K562 (cell line): ENCODE results near the gene CPHXL2. TPM values are rescaled to one million over a fixed set of nuclear protein-coding genes. Genes with fewer than 3 reads are reported as not detected.

ENCODE experiments used
- ATAC-seq: fragments of 200-7000 bp; cut with Tn5 transposase; 3 replicates; pipeline ENCODE4 v1.9.1; 2020; ENCODE audit warnings: moderate library complexity
- BruUV-seq: library from RNA; stranded (reverse); fragments of 400-500 nt; replicated peaks from 2 replicates; lab custom pipeline; 2021; lab: Mats Ljungman, UMichigan
- CTCF ChIA-PET: fragments of 300-600 bp; formaldehyde crosslinking; extraction: SDS; loops from one replicate; lab custom pipeline; 2021; ENCODE audit warnings: low intra/inter-chr PET ratio; lab: Yijun Ruan, JAX
- POLR2A ChIA-PET: fragments of 300-600, 350-650 bp; sonication (Branson Sonifier 250); formaldehyde crosslinking; extraction: SDS; loops from one replicate; lab custom pipeline; 2021; ENCODE audit warnings: antibody characterized with exemption, inconsistent platforms; lab: Yijun Ruan, JAX
- DNase-seq, 4 experiments: peaks; one replicate each; pipeline versions ENCODE4 v3.0.0 to v3.0.0-alpha.2; 2011 to 2018; ENCODE audit warnings: low spot score in 3 of 4, mixed read lengths in 3 of 4; ENCODE audit errors: extremely low read depth in 1 of 4
- FAIRE-seq: peaks from 2 replicates; lab custom pipeline; 2011; peaks lifted over from hg19 to GRCh38; lab: Jason Lieb, UNC
- H2AFZ ChIP-seq: 2 replicates; pipeline ENCODE4 v1.6.0; 2011; ENCODE audit warnings: low read depth, low read length, control low read depth, inconsistent platforms
- H3K27ac ChIP-seq: fragments of 200-600 bp; 3 replicates; pipeline ENCODE4 v1.8.0; 2011; ENCODE audit warnings: low read depth, mild to moderate bottlenecking, control low read depth, inconsistent platforms, low read length, moderate library complexity, mixed read lengths; ENCODE audit errors: extremely low read depth
- H3K27me3 ChIP-seq, 2 experiments: fragments of 300-600 bp in 1 of 2; 2 replicates in 1 of 2; 3 replicates in 1 of 2; pipeline versions ENCODE4 v1.6.0 to v1.8.0; 2011; ENCODE audit warnings: inconsistent platforms in 2 of 2, low read length in 2 of 2, mild to moderate bottlenecking in 1 of 2, mixed read lengths in 1 of 2, moderate library complexity in 1 of 2; ENCODE audit not compliant: control insufficient read depth in 2 of 2, insufficient read depth in 2 of 2
- H3K36me3 ChIP-seq: fragments of 300-600 bp; 3 replicates; pipeline ENCODE4 v1.8.0; 2011; ENCODE audit warnings: mild to moderate bottlenecking, low read length, inconsistent platforms; ENCODE audit not compliant: control insufficient read depth, insufficient read depth
- H3K4me1 ChIP-seq, 2 experiments: fragments of 200-600 bp in 1 of 2; replicated peaks in 1 of 2; 2 replicates in 1 of 2; 3 replicates in 1 of 2; pipeline versions ENCODE4 v1.5.1 to v1.8.0; 2011; ENCODE audit warnings: inconsistent platforms in 2 of 2, low read length in 2 of 2, mild to moderate bottlenecking in 1 of 2, mixed read lengths in 1 of 2, moderate library complexity in 1 of 2; ENCODE audit not compliant: control insufficient read depth in 2 of 2, insufficient read depth in 2 of 2
- H3K4me2 ChIP-seq: 2 replicates; pipeline ENCODE4 v1.6.1; 2011; ENCODE audit warnings: low read length, control low read depth, inconsistent platforms, mixed read lengths; ENCODE audit not compliant: insufficient read depth
- H3K4me3 ChIP-seq: fragments of 200-600 bp; sonication (generic), shearing (Covaris generic); 2 replicates; pipeline ENCODE4 v1.5.1; 2016; ENCODE audit warnings: control low read depth, inconsistent platforms
- H3K79me2 ChIP-seq: fragments of 200-600 bp; 3 replicates; pipeline ENCODE4 v1.8.0; 2011; ENCODE audit warnings: low read length, inconsistent platforms; ENCODE audit not compliant: control insufficient read depth, insufficient read depth
- H3K9ac ChIP-seq, 2 experiments: 2 replicates each; pipeline versions ENCODE4 v1.6.0 to v1.6.1; 2011; ENCODE audit warnings: low read depth in 2 of 2, low read length in 2 of 2, control low read depth in 1 of 2, inconsistent platforms in 1 of 2, mild to moderate bottlenecking in 1 of 2, mixed read lengths in 1 of 2; ENCODE audit not compliant: insufficient read depth in 1 of 2
- H3K9me1 ChIP-seq: one replicate; pipeline ENCODE4 v1.6.0; 2011; ENCODE audit warnings: inconsistent platforms, mild to moderate bottlenecking, low read length, moderate library complexity; ENCODE audit not compliant: control insufficient read depth, insufficient read depth
- H3K9me3 ChIP-seq: replicated peaks from 2 replicates; pipeline ENCODE4 v1.5.1; 2011; ENCODE audit warnings: low read depth, low read length, inconsistent platforms; ENCODE audit not compliant: control insufficient read depth, insufficient read depth
- H4K20me1 ChIP-seq: replicated peaks from 2 replicates; pipeline ENCODE4 v1.6.1; 2011; ENCODE audit warnings: low read length, inconsistent platforms, mixed read lengths; ENCODE audit not compliant: control insufficient read depth, insufficient read depth
- BRCA1 ChIP-seq, 2 experiments: fragments of 450-650 bp in 1 of 2; sonication (generic) in 1 of 2; formaldehyde crosslinking in 1 of 2; IDR thresholded peaks; 2 replicates each; pipeline versions ENCODE4 v1.5.0 to v1.6.1; 2017 to 2020; ENCODE audit warnings: mild to moderate bottlenecking in 1 of 2, missing genetic modification reagents in 1 of 2
- E4F1 ChIP-seq: fragments of 250-450 bp; sonication (Bioruptor Pico); IDR thresholded peaks from 2 replicates; pipeline ENCODE4 v1.5.0; 2021; ENCODE audit warnings: mild to moderate bottlenecking, borderline replicate concordance
- GTF3C2 ChIP-seq: IDR thresholded peaks from 3 replicates; pipeline ENCODE4 v1.6.1; 2011; ENCODE audit warnings: borderline replicate concordance, mild to moderate bottlenecking, moderate library complexity; ENCODE audit not compliant: insufficient read length; ENCODE audit errors: extremely low read depth
- KLF10 ChIP-seq: fragments of 250-450 bp; sonication (Bioruptor Pico); IDR thresholded peaks from 2 replicates; pipeline ENCODE4 v1.6.1; 2021; ENCODE audit warnings: matching md5 sums
- LEF1 ChIP-seq: fragments of 450-650 bp; IDR thresholded peaks from 2 replicates; pipeline ENCODE4 v1.6.1; 2016; ENCODE audit warnings: mild to moderate bottlenecking
- MAX ChIP-seq: sonication (generic); formaldehyde crosslinking; IDR thresholded peaks from 2 replicates; pipeline ENCODE4 v1.9.0; 2022; ENCODE audit warnings: mild to moderate bottlenecking, missing genetic modification reagents
- NCOR1 ChIP-seq: fragments of 450-650 bp; IDR thresholded peaks from 2 replicates; pipeline ENCODE4 v1.6.1; 2016; ENCODE audit warnings: mild to moderate bottlenecking, moderate library complexity
- NR2C2 ChIP-seq, 2 experiments: fragments of 200-800 bp in 1 of 2; sonication (Bioruptor generic) in 1 of 2; sonication (generic) in 1 of 2; formaldehyde crosslinking in 1 of 2; IDR thresholded peaks; 2 replicates each; pipeline versions ENCODE4 v1.6.1 to v1.8.0; 2016 to 2022; ENCODE audit warnings: mild to moderate bottlenecking in 1 of 2, missing compliant biosample characterization in 1 of 2, missing genetic modification characterization in 1 of 2, missing genetic modification reagents in 1 of 2
- SAFB2 ChIP-seq: fragments of 200-400 bp; formaldehyde crosslinking; IDR thresholded peaks from 2 replicates; pipeline ENCODE4 v1.6.1; 2018; ENCODE audit warnings: borderline replicate concordance, low read length, low read depth, moderate library complexity; ENCODE audit not compliant: severe bottlenecking
- STAT5B ChIP-seq: fragments of 250-450 bp; sonication (Bioruptor Pico); IDR thresholded peaks from 2 replicates; pipeline ENCODE4 v1.8.0; 2021; ENCODE audit warnings: mild to moderate bottlenecking, inconsistent platforms
- TEAD2 ChIP-seq: fragments of 450-650 bp; IDR thresholded peaks from 2 replicates; pipeline ENCODE4 v1.6.1; 2016; ENCODE audit warnings: missing genetic modification characterization, control low read depth, missing compliant biosample characterization
- TGIF2 ChIP-seq: sonication (generic); formaldehyde crosslinking; IDR thresholded peaks from 2 replicates; pipeline ENCODE4 v1.8.1; 2022; ENCODE audit warnings: mild to moderate bottlenecking, missing genetic modification reagents, moderate library complexity
- ZFP36 ChIP-seq: fragments of 150-350 bp; IDR thresholded peaks from 2 replicates; pipeline ENCODE4 v1.6.1; 2018; ENCODE audit warnings: low read length, low read depth; ENCODE audit not compliant: partially characterized antibody
- ZNF24 ChIP-seq: fragments of 450-650 bp; IDR thresholded peaks from 2 replicates; pipeline ENCODE4 v1.6.1; 2016
- ZNF436 ChIP-seq: fragments of 250-450, 450-650 bp; sonication (Bioruptor Pico); formaldehyde crosslinking; IDR thresholded peaks from 2 replicates; pipeline ENCODE4 v1.7.0; 2020; ENCODE audit warnings: mild to moderate bottlenecking
- ZNF75A ChIP-seq: fragments of 450-650 bp; formaldehyde crosslinking; IDR thresholded peaks from 2 replicates; pipeline ENCODE4 v1.4.0; 2020; ENCODE audit warnings: mild to moderate bottlenecking
- WGBS: fragments of 100-300 bp; shearing (Covaris generic); methylation state at CpG from one replicate; pipeline ENCODE4 v1.1.6; 2016; ENCODE audit warnings: low coverage, mixed read lengths; ENCODE audit not compliant: insufficient coverage; ENCODE audit errors: missing lambda C conversion rate; 5-methylcytosine and 5-hydroxymethylcytosine counted together
- in situ Hi-C: fragments of 300-500 bp; cut with MboI; formaldehyde crosslinking; loops from 4 replicates; pipeline ENCODE4 v1.15.0; 2018; ENCODE audit warnings: inconsistent platforms, mixed read lengths
- intact Hi-C: fragments of 100-400 bp; cut with micrococcal nuclease; formaldehyde crosslinking; loops from 2 replicates; pipeline ENCODE4 v1.14.2; 2022
- polyA plus RNA-seq, 8 experiments: library from polyadenylated mRNA; depleted of rRNA in 4 of 8; stranded (reverse) in 5 of 8; unstranded in 3 of 8; fragments of >200 nt; fragmentation: Nextera tagmentation in 2 of 8; fragmentation: Illumina TruSeq in 1 of 8; extraction: Ambion mirVana in 2 of 8; extraction: Trizol in 1 of 8; gene quantifications; 2 replicates each; pipeline versions ENCODE4 v1.2.1 to v1.2.3, GENCODE V29; 2011 to 2014; ENCODE audit warnings: inconsistent platforms in 1 of 8, missing spikeins in 1 of 8
- total RNA-seq, 7 experiments: library from RNA; depleted of rRNA in 6 of 7; stranded (reverse); fragments of >200 nt in 6 of 7; fragmentation: Illumina TruSeq in 2 of 7; extraction: Trizol in 2 of 7; gene quantifications; 2 replicates each; pipeline versions ENCODE4 v1.2.1 to v1.2.3, GENCODE V29; 2011 to 2021; ENCODE audit warnings: low replicate concordance in 1 of 7

The CPHXL2 gene
- total and polyA plus RNA-seq, 9 of the 15 experiments (the other 6 are each of a cell fraction or from before 2014, with no cell fraction given) = not detected

- FAIRE-seq (no peak), DNase-seq (no peak), ATAC-seq (no peak)
- in situ Hi-C loops (no loop called here), intact Hi-C loops (no loop called here)
- Histone ChIP-seq H2AFZ (no peak overlapping the region), H3K4me1 (no peaks in the 10 kb centered on the region), H3K4me2 (no peak overlapping the region), H3K9ac (no peak overlapping the region), H3K27me3 (peaks cover 2 to 9% of the 10 kb centered on the region in 2 experiments; a peak in 2 of 5 replicates), H4K20me1 (no peaks in the 10 kb centered on the region), H3K9me1 (no peaks in the 10 kb centered on the region), H3K36me3 (no peaks in the 10 kb centered on the region), H3K9me3 (no peaks in the 10 kb centered on the region; the same call in none of the 2 replicates), H3K27ac (no peak overlapping the region), H3K79me2 (no peaks in the 10 kb centered on the region), H3K4me3 (no peak overlapping the region)
- CTCF ChIA-PET = no interaction called here
- TF ChIP-seq STAT5B (CRISPR knock-in tag) (no peak), ZFP36 (no peak), ZNF75A (CRISPR knock-in tag) (no peak), NR2C2 (CRISPR knock-in tag; IDR thresholded peaks at IDR 0.05) (no peak), NR2C2 (tag; IDR thresholded peaks at IDR 0.05) (no peak), ZNF436 (no peak), LEF1 (no peak), GTF3C2 (no peak), NCOR1 (no peak), E4F1 (CRISPR knock-in tag) (no peak), ZNF24 (no peak), KLF10 (CRISPR knock-in tag) (no peak), SAFB2 (no peak), MAX (CRISPR knock-in tag) (no peak), BRCA1 (IDR thresholded peaks at IDR 0.05) (no peak), BRCA1 (CRISPR knock-in tag; IDR thresholded peaks at IDR 0.05) (no peak), TGIF2 (CRISPR knock-in tag) (no peak), TEAD2 (no peak)
- 3% methylated on average over 2 of the region's 2 CpGs for WGBS
- POLR2A ChIA-PET = no interaction called here
- no TSS peak for BruUV-seq
Observed at GRCh38 chr16:75710344-75710743, 33.5 kb upstream of the CPHXL2 start.
